Measurements from ENCODE around the gene NELFE. TPM values are rescaled to one million over a fixed set of nuclear protein-coding genes. Genes with fewer than 3 reads are reported as not detected.
"Not testable (repeated sequence)": the region's sequence is repeated elsewhere in the genome, so short reads cannot be mapped to it uniquely, and the experiment has no call there.

NELFE gene, protein sequence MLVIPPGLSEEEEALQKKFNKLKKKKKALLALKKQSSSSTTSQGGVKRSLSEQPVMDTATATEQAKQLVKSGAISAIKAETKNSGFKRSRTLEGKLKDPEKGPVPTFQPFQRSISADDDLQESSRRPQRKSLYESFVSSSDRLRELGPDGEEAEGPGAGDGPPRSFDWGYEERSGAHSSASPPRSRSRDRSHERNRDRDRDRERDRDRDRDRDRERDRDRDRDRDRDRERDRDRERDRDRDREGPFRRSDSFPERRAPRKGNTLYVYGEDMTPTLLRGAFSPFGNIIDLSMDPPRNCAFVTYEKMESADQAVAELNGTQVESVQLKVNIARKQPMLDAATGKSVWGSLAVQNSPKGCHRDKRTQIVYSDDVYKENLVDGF
- 101 and 117 TPM in 2 replicates for total RNA-seq

DNA sequence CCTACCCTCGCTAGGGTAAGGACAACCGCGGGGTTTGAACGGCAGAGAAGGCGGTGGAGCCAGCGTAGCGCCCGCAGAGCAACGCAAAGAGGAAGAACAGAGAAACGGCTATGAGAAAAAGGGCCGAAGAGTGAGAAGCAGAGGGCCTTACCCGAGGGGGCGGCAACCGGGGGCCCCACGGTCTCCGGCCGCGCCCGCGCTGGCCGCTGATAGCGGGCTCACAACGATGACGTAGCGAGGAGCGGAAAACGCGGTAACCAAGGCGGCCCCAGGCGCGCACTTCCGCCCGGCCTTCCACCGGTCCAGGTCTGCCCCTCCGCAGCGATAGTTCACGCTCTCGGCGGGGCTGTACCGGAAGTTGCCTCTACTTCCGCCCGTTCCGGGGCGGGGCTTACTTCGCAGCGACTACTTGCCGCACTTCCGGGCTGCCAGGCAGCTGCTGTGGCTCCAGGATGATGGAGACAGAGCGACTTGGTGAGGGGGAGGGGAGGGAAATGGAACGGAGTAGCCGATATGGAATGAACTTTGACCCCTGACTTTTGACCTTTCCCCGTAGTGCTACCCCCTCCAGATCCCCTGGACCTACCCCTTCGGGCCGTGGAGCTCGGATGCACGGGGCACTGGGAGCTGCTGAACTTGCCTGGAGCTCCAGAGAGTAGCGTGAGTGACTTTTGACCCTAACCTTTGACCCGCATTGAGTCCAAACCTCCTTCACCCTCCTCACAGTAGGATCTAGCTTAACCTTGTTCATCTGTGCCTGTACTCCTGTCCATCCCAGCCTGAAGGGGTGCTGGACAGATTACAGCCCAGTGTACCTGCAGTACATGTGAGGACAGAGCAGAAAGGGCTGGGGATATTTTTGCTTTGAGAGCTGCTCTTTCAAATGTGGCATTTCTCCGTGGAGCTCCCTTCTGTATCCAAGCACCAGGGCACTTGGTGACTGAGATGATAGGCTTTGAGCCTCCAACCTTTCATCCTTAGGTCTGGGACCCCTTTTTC lies at the start of gene NELFE, which contains the start of gene SKIC2:
NELFE (minus strand) TSS at position 231 of the 999 bp plus-strand sequence. CDS start 525 bp downstream, outside the sequence.
SKIC2 (plus strand) TSS at position 435 of the 999 bp plus-strand sequence; CDS start at position 453, 18 bp downstream.
- peak; percentile 65 for DNase-seq (ENCODE audit: extremely low read depth, low read depth, low spot score)

DNA sequence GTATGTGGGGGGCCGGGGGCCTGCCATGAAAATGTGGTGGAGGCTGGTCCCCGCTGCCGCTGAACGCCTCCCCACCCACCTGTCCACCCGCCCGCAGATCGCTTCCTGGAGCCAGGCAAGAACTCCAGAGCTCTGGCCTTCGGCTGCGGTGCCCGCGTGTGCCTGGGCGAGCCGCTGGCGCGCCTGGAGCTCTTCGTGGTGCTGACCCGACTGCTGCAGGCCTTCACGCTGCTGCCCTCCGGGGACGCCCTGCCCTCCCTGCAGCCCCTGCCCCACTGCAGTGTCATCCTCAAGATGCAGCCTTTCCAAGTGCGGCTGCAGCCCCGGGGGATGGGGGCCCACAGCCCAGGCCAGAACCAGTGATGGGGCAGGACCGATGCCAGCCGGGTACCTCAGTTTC lies 49.3 kb upstream of the NELFE start:
- DNase-seq (ENCODE audit: extremely low read depth, low read depth, low spot score), result not testable (repeated sequence)

DNA sequence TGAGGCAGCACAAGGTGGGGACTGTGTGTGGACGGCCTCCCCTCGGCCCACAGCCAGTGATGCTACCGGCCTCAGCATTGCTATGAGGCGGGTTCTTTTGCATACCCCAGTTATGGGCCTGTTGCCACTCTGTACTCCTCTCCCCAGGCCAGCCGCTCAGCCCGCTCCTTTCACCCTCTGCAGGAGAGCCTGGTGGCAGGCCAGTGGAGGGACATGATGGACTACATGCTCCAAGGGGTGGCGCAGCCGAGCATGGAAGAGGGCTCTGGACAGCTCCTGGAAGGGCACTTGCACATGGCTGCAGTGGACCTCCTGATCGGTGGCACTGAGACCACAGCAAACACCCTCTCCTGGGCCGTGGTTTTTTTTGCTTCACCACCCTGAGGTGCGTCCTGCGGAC lies 48.3 kb upstream of the NELFE start:
- DNase-seq (ENCODE audit: extremely low read depth, low read depth, low spot score), result not testable (repeated sequence)

DNA sequence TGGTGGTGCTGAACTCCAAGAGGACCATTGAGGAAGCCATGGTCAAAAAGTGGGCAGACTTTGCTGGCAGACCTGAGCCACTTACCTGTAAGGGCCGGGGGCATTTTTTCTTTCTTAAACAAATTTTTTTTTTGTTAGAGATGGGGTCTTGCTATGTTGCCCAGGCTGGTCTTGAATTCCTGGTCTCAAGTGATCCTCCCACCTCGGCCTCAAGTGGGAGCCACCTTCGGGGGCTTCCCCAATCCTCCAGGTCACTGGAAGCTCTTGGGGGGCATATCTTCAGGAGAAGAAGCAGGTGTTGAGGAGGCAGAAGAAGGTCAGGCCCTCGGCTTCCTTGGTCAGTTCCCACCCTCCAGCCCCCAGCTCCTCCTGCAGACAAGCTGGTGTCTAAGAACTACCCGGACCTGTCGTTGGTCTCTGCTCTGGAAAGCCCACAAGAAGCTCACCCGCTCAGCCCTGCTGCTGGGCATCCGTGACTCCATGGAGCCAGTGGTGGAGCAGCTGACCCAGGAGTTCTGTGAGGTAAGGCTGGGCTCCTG lies 47.3 kb upstream of the NELFE start:
- DNase-seq (ENCODE audit: extremely low read depth, low read depth, low spot score), result not testable (repeated sequence)

DNA sequence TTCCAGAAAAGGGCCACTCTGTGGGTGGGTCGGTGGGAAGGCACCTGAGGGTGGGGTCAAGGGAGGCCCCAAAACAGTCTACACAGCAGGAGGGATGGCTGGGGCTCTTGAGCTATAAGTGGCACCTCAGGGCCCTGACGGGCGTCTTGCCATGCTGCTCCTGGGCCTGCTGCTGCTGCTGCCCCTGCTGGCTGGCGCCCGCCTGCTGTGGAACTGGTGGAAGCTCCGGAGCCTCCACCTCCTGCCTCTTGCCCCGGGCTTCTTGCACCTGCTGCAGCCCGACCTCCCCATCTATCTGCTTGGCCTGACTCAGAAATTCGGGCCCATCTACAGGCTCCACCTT lies 46.7 kb upstream of the NELFE start:
- not testable (repeated sequence) for DNase-seq (ENCODE audit: extremely low read depth, low read depth, low spot score)

DNA sequence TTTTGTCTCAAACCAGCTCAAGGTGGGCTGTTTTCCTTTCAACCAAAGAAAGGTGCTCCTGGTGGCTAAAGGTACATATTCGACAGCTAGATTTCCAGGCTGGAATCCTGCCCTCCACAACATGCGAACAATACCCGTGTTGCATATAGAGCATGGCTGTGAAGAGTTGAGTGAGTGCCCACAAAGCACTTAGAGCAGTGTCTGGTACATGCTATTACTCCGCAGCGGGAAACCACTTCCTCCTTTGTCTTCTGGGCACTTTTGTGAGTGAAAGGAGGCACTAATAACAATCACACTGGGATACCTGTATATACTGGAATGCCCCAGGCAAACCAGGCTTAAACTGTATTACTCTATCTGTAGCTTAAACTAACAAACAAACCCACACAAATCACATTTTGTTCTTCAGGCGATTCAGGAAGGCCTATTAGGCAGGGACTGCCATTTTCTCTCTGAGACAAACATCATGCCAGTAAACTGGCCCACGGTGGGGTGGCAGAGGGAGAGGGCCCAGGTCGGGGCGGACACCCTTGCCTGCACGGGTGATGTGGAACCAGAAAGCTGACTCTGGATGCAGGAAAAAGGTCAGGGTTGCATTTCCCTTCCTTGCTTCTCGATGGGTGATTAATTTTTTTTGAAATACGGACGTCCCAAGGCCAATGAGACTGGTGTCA lies 46.2 kb upstream of the NELFE start:
- not testable (repeated sequence) for DNase-seq (ENCODE audit: extremely low read depth, low read depth, low spot score)

DNA sequence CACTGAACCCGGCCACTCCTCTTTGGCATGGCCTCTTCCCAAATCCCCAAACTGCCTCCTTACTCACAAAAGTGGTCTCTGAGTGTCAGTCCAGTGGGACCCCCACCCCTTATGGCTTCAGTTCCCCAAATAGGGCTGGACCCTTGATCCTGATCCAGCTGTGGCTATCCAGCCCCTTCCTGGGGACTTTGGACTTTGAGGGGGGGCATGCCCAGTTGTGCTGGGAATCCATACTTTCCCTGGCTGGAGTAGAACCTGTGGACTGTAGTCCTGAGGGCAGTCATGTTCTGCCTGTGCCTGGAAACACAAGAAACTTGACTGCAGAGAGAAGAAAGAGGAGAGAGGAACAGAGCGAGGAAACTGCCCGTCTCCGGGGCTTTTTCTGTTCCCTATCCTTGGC lies 45.6 kb upstream of the NELFE start:
- DNase-seq (ENCODE audit: extremely low read depth, low read depth, low spot score), result not testable (repeated sequence)

DNA sequence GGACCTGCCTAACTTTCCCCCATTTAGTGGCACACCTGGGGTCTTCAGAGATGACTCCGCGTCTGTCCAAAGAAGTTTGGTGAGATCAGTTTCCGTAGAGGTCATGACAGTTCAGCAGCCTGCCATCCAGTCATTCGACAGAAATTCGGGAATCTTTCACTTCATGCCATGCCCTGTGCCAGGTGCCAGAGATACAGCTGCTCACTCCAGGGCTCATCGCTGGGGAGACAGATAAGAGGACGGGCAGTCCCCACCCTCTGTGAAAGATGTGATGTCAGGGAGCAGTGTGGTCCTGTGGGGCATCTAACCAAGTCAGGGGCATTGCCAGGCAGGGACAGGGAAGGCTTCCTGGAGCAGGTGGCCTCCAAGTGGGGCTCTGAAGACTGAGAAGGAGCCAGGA lies 44.5 kb upstream of the NELFE start:
- DNase-seq (ENCODE audit: extremely low read depth, low read depth, low spot score), result not testable (repeated sequence)

DNA sequence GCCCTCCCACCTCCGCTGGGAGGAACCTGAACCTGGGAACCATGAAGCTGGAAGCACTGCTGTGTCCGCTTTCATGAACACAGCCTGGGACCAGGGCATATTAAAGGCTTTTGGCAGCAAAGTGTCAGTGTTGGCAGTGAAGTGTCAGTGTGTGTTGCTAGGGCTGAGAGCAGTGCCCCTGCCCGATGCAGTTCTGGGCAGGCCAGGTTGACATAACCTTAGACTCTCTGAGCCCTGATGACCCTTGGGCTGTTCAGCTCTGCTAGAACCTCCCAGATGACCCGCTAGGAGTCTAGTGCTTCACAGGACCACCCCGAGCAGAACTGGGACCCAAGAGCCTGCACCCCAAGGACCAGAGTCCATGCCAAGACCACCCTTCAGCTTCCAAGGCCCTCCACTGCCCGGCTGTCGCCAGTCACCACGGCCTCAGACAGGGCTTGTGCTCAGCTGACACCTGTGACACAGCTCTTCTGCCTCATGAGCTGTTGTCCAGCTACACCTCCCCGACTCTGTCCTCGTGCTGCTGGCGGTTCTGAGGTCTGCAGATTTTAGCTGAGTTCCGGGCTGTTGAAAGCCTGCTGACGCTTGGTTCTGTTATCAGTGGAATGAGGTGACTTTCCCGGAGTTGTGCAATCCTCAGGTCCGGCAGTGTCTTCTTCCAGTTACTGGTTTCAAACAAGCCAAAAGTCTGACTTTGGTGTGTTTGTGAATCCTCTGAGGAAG lies 43.9 kb upstream of the NELFE start:
- DNase-seq (ENCODE audit: extremely low read depth, low read depth, low spot score), result not testable (repeated sequence)

DNA sequence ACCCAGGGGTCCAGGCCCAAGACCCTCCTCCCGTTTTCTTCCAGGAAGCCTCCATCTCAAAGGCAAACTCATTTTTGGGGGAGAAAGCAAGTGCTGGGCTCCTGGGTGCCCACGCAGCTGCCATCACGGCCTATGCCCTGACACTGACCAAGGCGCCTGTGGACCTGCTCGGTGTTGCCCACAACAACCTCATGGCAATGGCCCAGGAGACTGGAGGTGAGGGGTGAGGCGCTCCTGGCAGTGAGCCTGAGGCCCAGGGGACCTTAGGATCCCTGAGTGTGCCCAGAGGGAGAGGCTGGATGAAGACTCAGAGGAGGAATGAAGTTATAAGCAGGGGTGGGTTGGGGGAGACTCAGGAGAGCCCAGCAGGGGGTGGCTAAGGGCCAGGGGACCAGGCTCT lies 37.6 kb upstream of the NELFE start:
- not testable (repeated sequence) for DNase-seq (ENCODE audit: extremely low read depth, low read depth, low spot score)

DNA sequence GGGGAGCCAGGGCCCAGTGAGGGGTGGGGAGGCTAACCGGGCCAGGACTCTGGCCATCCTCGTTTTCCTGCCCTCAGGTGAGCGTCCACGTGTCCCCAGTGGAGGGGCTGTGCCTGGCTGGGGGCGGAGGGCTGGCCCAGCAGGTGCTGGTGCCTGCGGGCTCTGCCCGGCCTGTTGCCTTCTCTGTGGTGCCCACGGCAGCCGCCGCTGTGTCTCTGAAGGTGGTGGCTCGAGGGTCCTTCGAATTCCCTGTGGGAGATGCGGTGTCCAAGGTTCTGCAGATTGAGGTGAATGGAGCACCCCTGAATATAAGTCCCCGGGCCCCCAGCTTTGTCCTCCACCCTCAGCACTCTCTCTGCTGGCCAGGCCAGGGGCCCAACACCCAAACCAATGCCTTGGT lies 35.6 kb upstream of the NELFE start:
- not testable (repeated sequence) for DNase-seq (ENCODE audit: extremely low read depth, low read depth, low spot score)

DNA sequence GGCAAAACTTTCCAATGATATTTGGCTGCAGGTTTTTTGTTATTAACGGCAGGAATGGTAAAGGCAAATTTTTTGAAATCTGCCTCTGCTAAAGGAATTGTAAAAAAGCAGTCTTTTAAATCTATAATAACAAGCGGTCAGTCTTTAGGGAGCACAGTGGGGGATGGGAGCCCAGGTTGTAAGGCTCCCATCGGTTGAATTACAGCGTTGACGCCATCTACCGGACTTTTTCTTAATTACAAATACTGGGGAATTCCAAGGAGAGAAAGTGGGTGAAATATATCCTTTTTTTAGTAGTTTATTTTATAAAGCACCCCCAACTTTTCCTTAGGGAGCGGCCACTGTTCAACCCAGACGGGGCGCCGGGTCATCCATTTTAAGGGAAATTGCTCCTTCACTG lies 30.6 kb upstream of the NELFE start:
- DNase-seq (ENCODE audit: extremely low read depth, low read depth, low spot score), result not testable (repeated sequence)

DNA sequence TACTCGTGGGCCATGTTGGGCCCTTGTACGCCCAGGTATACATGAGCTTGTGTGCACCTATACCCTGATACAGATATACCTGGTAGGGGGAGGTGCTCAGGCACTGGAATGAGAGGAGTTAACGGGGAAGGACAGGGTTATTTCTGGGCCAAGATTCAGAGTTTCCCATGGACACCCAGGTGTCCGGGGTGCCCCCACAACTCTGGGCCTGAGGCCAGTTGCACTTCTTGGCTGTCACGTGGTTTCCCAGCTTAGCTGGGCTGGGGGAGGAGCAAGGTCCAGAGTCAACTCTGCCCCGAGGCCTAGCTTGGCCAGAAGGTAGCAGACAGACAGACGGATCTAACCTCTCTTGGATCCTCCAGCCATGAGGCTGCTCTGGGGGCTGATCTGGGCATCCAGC lies 23.0 kb upstream of the NELFE start, which contains the start of gene C4A:
C4A (plus strand) TSS at position 314 of the 400 bp plus-strand sequence; CDS start at position 365, 51 bp downstream.
- not testable (repeated sequence) for DNase-seq (ENCODE audit: extremely low read depth, low read depth, low spot score)

DNA sequence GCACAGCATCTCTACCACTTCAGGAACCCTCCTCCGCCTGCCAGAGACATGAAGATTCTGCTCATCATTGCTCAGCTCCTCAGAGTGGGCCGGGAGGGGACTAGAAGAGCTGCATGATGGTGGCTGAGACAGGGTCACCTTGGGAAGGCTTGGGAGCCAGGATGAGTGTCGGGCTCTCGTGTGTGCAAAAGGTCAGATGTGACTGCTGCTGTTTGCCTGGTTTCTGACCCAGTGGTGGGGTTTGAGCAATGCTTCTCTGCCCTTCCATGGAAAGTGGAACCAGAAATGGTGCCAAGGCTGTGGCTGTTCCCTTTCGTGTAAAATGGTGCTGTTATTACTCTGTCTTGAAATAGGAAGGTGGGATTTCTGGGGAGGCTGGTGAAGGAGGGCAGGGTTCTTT lies 22.2 kb upstream of the NELFE start:
- DNase-seq (ENCODE audit: extremely low read depth, low read depth, low spot score), result not testable (repeated sequence)

DNA sequence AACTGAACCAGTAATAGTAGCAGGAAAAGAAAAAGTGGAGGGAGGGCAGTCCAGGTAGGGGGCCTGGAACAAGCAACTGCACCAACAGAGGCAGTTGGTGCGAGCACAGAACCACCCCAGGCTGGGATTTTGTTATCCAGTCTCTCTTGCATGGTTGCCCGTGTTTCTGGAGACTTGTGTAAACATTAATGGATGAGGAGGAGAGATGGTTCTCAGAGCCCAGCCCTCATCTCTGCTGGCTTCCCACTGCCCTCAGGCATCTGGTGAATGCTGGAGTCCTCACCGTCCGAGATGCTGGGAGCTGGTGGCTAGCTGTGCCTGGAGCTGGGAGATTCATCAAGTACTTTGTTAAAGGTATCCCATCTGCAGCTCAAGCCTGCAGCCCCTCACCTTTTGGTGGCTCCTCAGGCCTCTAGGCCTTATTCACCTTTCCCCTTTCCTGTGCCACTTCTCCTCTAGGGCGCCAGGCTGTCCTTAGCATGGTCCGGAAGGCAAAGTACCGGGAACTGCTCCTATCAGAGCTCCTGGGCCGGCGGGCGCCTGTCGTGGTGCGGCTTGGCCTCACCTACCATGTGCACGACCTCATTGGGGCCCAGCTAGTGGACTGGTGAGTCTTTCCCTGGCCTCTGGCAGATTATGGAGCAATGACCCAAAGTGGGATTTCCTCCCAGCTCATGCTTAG lies 21.6 kb upstream of the NELFE start:
- DNase-seq (ENCODE audit: extremely low read depth, low read depth, low spot score), result not testable (repeated sequence)

DNA sequence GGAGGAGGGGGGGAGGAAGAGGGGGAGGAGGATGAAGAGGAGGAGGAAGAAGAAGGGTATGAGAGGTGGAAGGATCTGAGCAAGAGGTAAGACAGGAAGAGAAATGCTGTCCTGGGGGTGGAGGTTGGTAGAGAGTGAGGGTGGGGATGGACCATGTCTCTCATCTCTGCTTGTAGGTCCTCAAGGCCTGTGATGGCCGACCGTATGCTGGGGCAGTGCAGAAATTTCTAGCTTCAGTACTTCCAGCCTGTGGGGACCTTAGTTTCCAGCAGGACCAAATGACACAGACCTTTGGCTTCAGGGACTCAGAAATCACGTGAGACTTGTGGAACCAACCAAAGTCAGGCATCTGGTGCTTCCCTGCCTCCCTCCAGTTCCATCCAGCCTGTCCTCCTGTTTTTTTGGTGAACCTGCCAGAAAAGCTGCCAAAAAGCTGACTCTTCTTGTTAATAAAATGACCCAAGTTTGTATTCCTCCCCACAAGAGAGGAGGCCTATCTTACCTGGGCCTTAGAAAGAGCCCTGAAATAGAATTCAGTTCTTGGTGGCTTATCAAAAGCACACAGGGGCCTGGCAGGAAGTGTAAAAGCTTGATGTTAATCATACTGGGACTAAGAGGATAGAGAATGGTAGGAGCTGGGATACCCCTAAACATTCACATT lies 20.6 kb upstream of the NELFE start:
- DNase-seq (ENCODE audit: extremely low read depth, low read depth, low spot score), result no peak

DNA sequence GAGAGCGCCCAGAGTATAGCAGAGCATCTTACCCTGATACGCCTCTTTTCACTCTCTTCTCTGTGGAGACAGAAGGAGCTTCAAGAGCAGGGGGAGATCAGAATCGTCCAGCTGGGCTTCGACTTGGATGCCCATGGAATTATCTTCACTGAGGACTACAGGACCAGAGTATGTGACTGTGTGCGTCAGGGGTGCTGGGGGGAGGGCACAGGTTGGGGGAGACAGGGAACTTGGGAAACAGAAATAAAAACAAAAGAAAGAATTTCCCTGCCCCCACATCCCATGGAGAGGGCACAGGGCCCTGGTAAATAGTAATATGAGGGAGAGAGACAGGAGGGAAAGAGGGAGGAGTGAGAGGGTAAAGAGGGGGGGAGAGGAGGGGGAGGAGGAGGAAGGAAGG lies 20.1 kb upstream of the NELFE start:
- DNase-seq (ENCODE audit: extremely low read depth, low read depth, low spot score), result no peak

DNA sequence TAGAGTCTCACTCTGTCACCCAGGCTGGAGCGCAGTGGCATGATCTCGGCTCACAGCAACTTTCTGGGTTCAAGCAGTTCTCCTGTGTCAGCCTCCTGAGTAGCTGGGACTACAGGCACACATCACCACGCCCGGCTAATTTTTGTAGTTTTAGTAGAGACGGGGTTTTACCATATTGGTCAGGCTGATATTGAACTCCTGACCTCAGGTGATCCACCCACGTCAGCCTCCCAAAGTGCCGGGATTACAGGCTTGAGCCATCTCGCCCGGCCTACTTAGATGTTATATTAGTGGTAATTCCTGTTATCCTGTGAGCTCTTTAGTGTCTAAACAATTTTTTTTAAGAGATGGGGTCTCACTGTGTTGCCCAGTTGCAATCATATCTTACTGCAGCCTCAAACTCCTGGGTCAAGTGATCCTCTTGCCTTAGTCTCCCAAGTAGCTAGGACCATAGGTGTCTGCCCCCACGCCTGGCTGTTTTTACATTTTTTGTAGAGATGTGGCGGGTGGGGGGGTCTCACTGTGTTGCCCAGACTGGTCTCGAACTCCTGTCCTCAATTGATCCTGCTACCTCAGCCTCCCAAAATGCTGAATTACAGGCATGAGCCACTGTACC lies 19.2 kb upstream of the NELFE start:
- no peak for DNase-seq (ENCODE audit: extremely low read depth, low read depth, low spot score)

All from glomerular endothelial cell (primary cell).